WTC11 (cell line): ENCODE results near the gene VTN. TPM values are rescaled to one million over a fixed set of nuclear protein-coding genes. Genes with fewer than 3 reads are reported as not detected.

Experiments used
- ATAC-seq: fragments of 200-7000 bp; cut with Tn5 transposase; 2 replicates; pipeline ENCODE4 v1.10.0; 2021; ENCODE audit warnings: mild to moderate bottlenecking, moderate library complexity
- CTCF ChIA-PET: fragments of 300-600 bp; sonication (Branson Sonifier 250); formaldehyde crosslinking; loops from one replicate; lab custom pipeline; 2021; ENCODE audit warnings: antibody characterized with exemption; lab: Charles Lee
- POLR2A ChIA-PET: fragments of 350-600 bp; sonication (Branson Sonifier 250); formaldehyde crosslinking; loops from one replicate; lab custom pipeline; 2021; ENCODE audit warnings: antibody characterized with exemption; lab: Charles Lee
- DNase-seq: peaks from one replicate; pipeline ENCODE4 v3.0.0; 2021; ENCODE audit warnings: low spot score
- H3K27ac Mint-ChIP-seq: 2 replicates; pipeline ENCODE4 v1.8.0; 2021; ENCODE audit warnings: mixed read lengths
- H3K27me3 Mint-ChIP-seq: 2 replicates; pipeline ENCODE4 v1.8.0; 2021; ENCODE audit warnings: low read depth, mild to moderate bottlenecking, moderate library complexity, mixed read lengths
- H3K36me3 Mint-ChIP-seq: 2 replicates; pipeline ENCODE4 v1.8.0; 2021; ENCODE audit warnings: mixed read lengths
- H3K4me1 Mint-ChIP-seq: 2 replicates; pipeline ENCODE4 v1.8.0; 2022; ENCODE audit warnings: mixed read lengths
- H3K4me3 Mint-ChIP-seq: 2 replicates; pipeline ENCODE4 v1.8.0; 2021; ENCODE audit warnings: mild to moderate bottlenecking, moderate library complexity, mixed read lengths
- H3K9me3 Mint-ChIP-seq: 2 replicates; pipeline ENCODE4 v1.8.0; 2021; ENCODE audit warnings: mixed read lengths
- ATF1 ChIP-seq: sonication (generic); formaldehyde crosslinking; IDR thresholded peaks from 2 replicates; pipeline ENCODE4 v1.8.1; 2023; ENCODE audit warnings: mild to moderate bottlenecking, moderate library complexity, missing genetic modification reagents
- CBFB ChIP-seq: sonication (generic); formaldehyde crosslinking; IDR thresholded peaks from 2 replicates; pipeline ENCODE4 v1.8.1; 2022; ENCODE audit warnings: mild to moderate bottlenecking, low read depth, missing genetic modification reagents
- ETV6 ChIP-seq: sonication (generic); formaldehyde crosslinking; IDR thresholded peaks from 2 replicates; pipeline ENCODE4 v1.8.1; 2022; ENCODE audit warnings: mild to moderate bottlenecking, missing genetic modification reagents
- FOXP1 ChIP-seq: sonication (generic); formaldehyde crosslinking; IDR thresholded peaks from 2 replicates; pipeline ENCODE4 v1.8.0; 2022; ENCODE audit warnings: missing genetic modification reagents, mild to moderate bottlenecking, moderate library complexity, borderline replicate concordance
- GRHL2 ChIP-seq: fragments of 250-450 bp; sonication (Bioruptor Pico); IDR thresholded peaks from 2 replicates; pipeline ENCODE4 v1.8.0; 2022; ENCODE audit warnings: mild to moderate bottlenecking, moderate library complexity; ENCODE audit not compliant: insufficient replicate concordance, severe bottlenecking
- GTF2I ChIP-seq: fragments of 250-450 bp; sonication (Bioruptor Pico); conservative IDR thresholded peaks from 2 replicates; pipeline ENCODE4 v1.4.0; 2021; ENCODE audit warnings: mild to moderate bottlenecking
- IRF2 ChIP-seq: sonication (generic); formaldehyde crosslinking; IDR thresholded peaks from 2 replicates; pipeline ENCODE4 v1.8.0; 2022; ENCODE audit warnings: low read depth, missing genetic modification reagents, borderline replicate concordance
- JAZF1 ChIP-seq: fragments of 250-450 bp; sonication (Bioruptor Pico); IDR thresholded peaks from 2 replicates; pipeline ENCODE4 v1.9.0; 2021; ENCODE audit warnings: moderate library complexity, mild to moderate bottlenecking, inconsistent platforms
- KAT7 ChIP-seq: sonication (generic); formaldehyde crosslinking; IDR thresholded peaks from 2 replicates; pipeline ENCODE4 v1.8.1; 2023; ENCODE audit warnings: missing genetic modification reagents, mild to moderate bottlenecking, borderline replicate concordance
- MYBL2 ChIP-seq: sonication (generic); formaldehyde crosslinking; IDR thresholded peaks from 2 replicates; pipeline ENCODE4 v1.8.1; 2023; ENCODE audit warnings: mild to moderate bottlenecking, moderate library complexity, missing genetic modification reagents
- NFATC4 ChIP-seq: fragments of 250-450 bp; sonication (Bioruptor Pico); IDR thresholded peaks from 2 replicates; pipeline ENCODE4 v1.9.0; 2021; ENCODE audit warnings: mild to moderate bottlenecking
- NR3C1 ChIP-seq: sonication (generic); formaldehyde crosslinking; conservative IDR thresholded peaks from 2 replicates; pipeline ENCODE4 v1.8.1; 2023; ENCODE audit warnings: low read depth, mild to moderate bottlenecking, missing genetic modification reagents
- RELA ChIP-seq: sonication (generic); formaldehyde crosslinking; IDR thresholded peaks from 2 replicates; pipeline ENCODE4 v1.8.1; 2022; ENCODE audit warnings: missing genetic modification reagents, mild to moderate bottlenecking, borderline replicate concordance
- RORB ChIP-seq: fragments of 250-450 bp; sonication (Bioruptor Pico); IDR thresholded peaks from 2 replicates; pipeline ENCODE4 v1.9.0; 2021; ENCODE audit warnings: mild to moderate bottlenecking
- SMAD3 ChIP-seq: sonication (generic); formaldehyde crosslinking; IDR thresholded peaks from 2 replicates; pipeline ENCODE4 v1.8.0; 2022; ENCODE audit warnings: missing genetic modification reagents, mild to moderate bottlenecking, borderline replicate concordance
- TCF7 ChIP-seq: sonication (generic); formaldehyde crosslinking; IDR thresholded peaks from 2 replicates; pipeline ENCODE4 v1.8.0; 2022; ENCODE audit warnings: mild to moderate bottlenecking, low read depth, missing genetic modification reagents, moderate library complexity
- TEAD4 ChIP-seq: sonication (generic); formaldehyde crosslinking; IDR thresholded peaks from 2 replicates; pipeline ENCODE4 v1.8.0; 2022; ENCODE audit warnings: mild to moderate bottlenecking, missing genetic modification reagents
- ZNF121 ChIP-seq: sonication (generic); formaldehyde crosslinking; IDR thresholded peaks from 2 replicates; pipeline ENCODE4 v1.8.0; 2023; ENCODE audit warnings: missing genetic modification reagents
- ZNF423 ChIP-seq: fragments of 250-450 bp; sonication (Bioruptor Pico); IDR thresholded peaks from 2 replicates; pipeline ENCODE4 v2.1.2; 2022; ENCODE audit warnings: mild to moderate bottlenecking, moderate library complexity
- ZNF671 ChIP-seq: fragments of 250-450 bp; sonication (Bioruptor Pico); IDR thresholded peaks from 2 replicates; pipeline ENCODE4 v1.8.0; 2021; ENCODE audit warnings: mild to moderate bottlenecking
- total RNA-seq: library from RNA; stranded (reverse); gene quantifications from 3 replicates; pipeline ENCODE4 v1.2.3, GENCODE V29; 2021
- TF ChIP-seq, protein P1 (sequence below): fragments of 250-450 bp; sonication (Bioruptor Pico); IDR thresholded peaks from 2 replicates; pipeline ENCODE4 v1.8.0; 2021; ENCODE audit warnings: mild to moderate bottlenecking
- TF ChIP-seq, protein P2 (sequence below): sonication (generic); formaldehyde crosslinking; IDR thresholded peaks from 2 replicates; pipeline ENCODE4 v1.8.1; 2022; ENCODE audit warnings: missing genetic modification reagents, borderline replicate concordance
- TF ChIP-seq, protein P3 (sequence below): sonication (generic); formaldehyde crosslinking; conservative IDR thresholded peaks from 2 replicates; pipeline ENCODE4 v1.8.1; 2023; ENCODE audit warnings: mild to moderate bottlenecking, low read depth, missing genetic modification reagents, moderate library complexity
- TF ChIP-seq, protein P4 (sequence below): fragments of 200-600 bp; IDR thresholded peaks from 2 replicates; pipeline ENCODE4 v1.8.0; 2022; ENCODE audit warnings: antibody characterized with exemption
- TF ChIP-seq, protein P5 (sequence below): sonication (generic); formaldehyde crosslinking; IDR thresholded peaks from 2 replicates; pipeline ENCODE4 v1.8.0; 2023; ENCODE audit warnings: mild to moderate bottlenecking, missing genetic modification reagents

Gene VTN
- total RNA-seq, 1 experiment from 2014 or later = 1.6 TPM

DNA sequence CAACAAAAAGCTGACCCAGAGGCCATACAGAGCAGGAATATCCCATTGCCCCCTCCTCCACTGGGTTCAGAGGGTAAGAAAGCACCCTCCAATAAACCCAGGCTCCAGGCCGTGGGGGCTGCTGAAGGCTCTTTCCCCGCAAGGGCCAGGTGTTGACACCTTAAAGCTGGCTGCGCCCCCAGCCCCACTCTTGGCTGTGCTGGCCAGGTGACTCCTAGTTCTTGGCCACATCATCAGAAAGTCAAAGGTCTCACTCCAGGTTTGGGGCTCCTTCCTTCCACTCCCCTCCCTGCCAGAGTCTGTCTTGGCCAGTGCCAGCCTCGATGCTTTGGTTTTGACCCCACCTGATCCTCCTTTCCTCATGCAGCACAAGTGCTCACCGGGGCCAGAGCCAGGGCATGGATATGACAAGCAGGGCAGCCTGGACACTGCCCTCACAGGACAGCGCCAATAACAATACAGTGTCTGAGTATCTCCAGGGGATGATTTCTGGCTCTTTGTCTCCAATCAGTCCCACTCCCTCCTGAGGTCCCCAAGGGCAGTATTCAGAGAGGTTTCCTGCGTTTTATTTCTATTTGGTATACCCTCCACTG lies 27.7 kb upstream of the VTN start:
- H3K27me3 Mint-ChIP-seq = peaks cover 13% of the 10 kb centered on the region
- no peak for DNase-seq
- no peak overlapping the region for H3K27ac Mint-ChIP-seq
- no peak overlapping the region for H3K4me3 Mint-ChIP-seq
- peaks cover 21% of the 10 kb centered on the region for H3K4me1 Mint-ChIP-seq
- TF ChIP-seq TCF7 (CRISPR knock-in tag) (no peak), KAT7 (CRISPR knock-in tag) (no peak), FOXP1 (CRISPR knock-in tag) (no peak), TEAD4 (CRISPR knock-in tag) (no peak), CBFB (CRISPR knock-in tag) (no peak), IRF2 (CRISPR knock-in tag) (no peak), ATF1 (CRISPR knock-in tag) (no peak), MYBL2 (CRISPR knock-in tag) (no peak), JAZF1 (CRISPR knock-in tag) (no peak)
- TF ChIP-seq, protein P1, sequence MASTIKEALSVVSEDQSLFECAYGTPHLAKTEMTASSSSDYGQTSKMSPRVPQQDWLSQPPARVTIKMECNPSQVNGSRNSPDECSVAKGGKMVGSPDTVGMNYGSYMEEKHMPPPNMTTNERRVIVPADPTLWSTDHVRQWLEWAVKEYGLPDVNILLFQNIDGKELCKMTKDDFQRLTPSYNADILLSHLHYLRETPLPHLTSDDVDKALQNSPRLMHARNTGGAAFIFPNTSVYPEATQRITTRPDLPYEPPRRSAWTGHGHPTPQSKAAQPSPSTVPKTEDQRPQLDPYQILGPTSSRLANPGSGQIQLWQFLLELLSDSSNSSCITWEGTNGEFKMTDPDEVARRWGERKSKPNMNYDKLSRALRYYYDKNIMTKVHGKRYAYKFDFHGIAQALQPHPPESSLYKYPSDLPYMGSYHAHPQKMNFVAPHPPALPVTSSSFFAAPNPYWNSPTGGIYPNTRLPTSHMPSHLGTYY = no peak
- ATAC-seq = no peak
- H3K36me3 Mint-ChIP-seq = 0 out of 2 replicates have a peak, but pooled peaks cover 3% of the 10 kb centered on the region
- no peaks in the 10 kb centered on the region for H3K9me3 Mint-ChIP-seq
- CTCF ChIA-PET = interaction anchor here (1.1 to 2.3 kb wide), 3 partner anchors 16 to 28 kb away, joined by 3 to 11 read pairs (median 10); no protein-coding TSS in a partner anchor
- POLR2A ChIA-PET = no interaction called here

DNA sequence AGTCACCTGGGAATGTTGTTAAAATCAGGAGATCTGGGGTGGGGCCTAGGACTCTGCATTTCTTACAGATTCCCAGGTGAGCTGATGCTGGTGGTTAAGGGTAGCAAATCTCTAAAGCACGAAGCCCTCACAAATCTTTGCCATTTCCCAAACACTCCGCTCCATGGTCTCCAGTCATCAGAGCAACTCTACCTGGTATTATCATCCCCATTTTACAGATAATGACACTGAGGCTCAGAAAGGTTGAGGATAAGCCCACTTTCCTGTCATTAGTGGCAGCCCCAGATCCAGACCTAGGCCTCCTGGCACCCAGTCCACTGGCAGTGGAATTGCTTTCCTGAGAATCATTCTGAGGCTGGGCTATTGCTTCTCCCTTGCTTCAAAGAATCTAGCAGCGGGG lies 27.2 kb upstream of the VTN start:
- POLR2A ChIA-PET = interaction anchor here (0.6 kb wide), 1 partner anchor 446 kb away, joined by 3 read pairs; no protein-coding TSS in a partner anchor
- no peak for DNase-seq
- Mint-ChIP-seq H3K36me3 (0 out of 2 replicates have a peak, but pooled peaks cover 3% of the 10 kb centered on the region), H3K27me3 (peaks cover 10% of the 10 kb centered on the region), H3K4me1 (peaks cover 21% of the 10 kb centered on the region), H3K4me3 (no peak overlapping the region), H3K9me3 (no peaks in the 10 kb centered on the region), H3K27ac (no peak overlapping the region)
- no peak for ATAC-seq
- CTCF ChIA-PET = interaction anchor here (1.3 to 2.3 kb wide), 4 partner anchors 8 to 31 kb away, joined by 5 to 11 read pairs (median 9); no protein-coding TSS in a partner anchor
- TF ChIP-seq, protein P2, sequence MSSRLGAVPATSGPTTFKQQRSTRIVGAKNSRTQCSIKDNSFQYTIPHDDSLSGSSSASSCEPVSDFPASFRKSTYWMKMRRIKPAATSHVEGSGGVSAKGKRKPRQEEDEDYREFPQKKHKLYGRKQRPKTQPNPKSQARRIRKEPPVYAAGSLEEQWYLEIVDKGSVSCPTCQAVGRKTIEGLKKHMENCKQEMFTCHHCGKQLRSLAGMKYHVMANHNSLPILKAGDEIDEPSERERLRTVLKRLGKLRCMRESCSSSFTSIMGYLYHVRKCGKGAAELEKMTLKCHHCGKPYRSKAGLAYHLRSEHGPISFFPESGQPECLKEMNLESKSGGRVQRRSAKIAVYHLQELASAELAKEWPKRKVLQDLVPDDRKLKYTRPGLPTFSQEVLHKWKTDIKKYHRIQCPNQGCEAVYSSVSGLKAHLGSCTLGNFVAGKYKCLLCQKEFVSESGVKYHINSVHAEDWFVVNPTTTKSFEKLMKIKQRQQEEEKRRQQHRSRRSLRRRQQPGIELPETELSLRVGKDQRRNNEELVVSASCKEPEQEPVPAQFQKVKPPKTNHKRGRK (CRISPR knock-in tag) = no peak
- TF ChIP-seq, protein P3, sequence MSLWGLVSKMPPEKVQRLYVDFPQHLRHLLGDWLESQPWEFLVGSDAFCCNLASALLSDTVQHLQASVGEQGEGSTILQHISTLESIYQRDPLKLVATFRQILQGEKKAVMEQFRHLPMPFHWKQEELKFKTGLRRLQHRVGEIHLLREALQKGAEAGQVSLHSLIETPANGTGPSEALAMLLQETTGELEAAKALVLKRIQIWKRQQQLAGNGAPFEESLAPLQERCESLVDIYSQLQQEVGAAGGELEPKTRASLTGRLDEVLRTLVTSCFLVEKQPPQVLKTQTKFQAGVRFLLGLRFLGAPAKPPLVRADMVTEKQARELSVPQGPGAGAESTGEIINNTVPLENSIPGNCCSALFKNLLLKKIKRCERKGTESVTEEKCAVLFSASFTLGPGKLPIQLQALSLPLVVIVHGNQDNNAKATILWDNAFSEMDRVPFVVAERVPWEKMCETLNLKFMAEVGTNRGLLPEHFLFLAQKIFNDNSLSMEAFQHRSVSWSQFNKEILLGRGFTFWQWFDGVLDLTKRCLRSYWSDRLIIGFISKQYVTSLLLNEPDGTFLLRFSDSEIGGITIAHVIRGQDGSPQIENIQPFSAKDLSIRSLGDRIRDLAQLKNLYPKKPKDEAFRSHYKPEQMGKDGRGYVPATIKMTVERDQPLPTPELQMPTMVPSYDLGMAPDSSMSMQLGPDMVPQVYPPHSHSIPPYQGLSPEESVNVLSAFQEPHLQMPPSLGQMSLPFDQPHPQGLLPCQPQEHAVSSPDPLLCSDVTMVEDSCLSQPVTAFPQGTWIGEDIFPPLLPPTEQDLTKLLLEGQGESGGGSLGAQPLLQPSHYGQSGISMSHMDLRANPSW = no peak
- TF ChIP-seq SMAD3 (no peak), RELA (no peak), GTF2I (CRISPR knock-in tag) (no peak), GRHL2 (no peak), RORB (no peak), ZNF671 (no peak), ETV6 (CRISPR knock-in tag) (no peak), NFATC4 (CRISPR knock-in tag) (no peak), ZNF121 (CRISPR knock-in tag) (no peak), NR3C1 (CRISPR knock-in tag) (no peak), ZNF423 (CRISPR knock-in tag) (no peak)
- TF ChIP-seq, protein P4, sequence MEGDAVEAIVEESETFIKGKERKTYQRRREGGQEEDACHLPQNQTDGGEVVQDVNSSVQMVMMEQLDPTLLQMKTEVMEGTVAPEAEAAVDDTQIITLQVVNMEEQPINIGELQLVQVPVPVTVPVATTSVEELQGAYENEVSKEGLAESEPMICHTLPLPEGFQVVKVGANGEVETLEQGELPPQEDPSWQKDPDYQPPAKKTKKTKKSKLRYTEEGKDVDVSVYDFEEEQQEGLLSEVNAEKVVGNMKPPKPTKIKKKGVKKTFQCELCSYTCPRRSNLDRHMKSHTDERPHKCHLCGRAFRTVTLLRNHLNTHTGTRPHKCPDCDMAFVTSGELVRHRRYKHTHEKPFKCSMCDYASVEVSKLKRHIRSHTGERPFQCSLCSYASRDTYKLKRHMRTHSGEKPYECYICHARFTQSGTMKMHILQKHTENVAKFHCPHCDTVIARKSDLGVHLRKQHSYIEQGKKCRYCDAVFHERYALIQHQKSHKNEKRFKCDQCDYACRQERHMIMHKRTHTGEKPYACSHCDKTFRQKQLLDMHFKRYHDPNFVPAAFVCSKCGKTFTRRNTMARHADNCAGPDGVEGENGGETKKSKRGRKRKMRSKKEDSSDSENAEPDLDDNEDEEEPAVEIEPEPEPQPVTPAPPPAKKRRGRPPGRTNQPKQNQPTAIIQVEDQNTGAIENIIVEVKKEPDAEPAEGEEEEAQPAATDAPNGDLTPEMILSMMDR = no peak
- TF ChIP-seq, protein P5, sequence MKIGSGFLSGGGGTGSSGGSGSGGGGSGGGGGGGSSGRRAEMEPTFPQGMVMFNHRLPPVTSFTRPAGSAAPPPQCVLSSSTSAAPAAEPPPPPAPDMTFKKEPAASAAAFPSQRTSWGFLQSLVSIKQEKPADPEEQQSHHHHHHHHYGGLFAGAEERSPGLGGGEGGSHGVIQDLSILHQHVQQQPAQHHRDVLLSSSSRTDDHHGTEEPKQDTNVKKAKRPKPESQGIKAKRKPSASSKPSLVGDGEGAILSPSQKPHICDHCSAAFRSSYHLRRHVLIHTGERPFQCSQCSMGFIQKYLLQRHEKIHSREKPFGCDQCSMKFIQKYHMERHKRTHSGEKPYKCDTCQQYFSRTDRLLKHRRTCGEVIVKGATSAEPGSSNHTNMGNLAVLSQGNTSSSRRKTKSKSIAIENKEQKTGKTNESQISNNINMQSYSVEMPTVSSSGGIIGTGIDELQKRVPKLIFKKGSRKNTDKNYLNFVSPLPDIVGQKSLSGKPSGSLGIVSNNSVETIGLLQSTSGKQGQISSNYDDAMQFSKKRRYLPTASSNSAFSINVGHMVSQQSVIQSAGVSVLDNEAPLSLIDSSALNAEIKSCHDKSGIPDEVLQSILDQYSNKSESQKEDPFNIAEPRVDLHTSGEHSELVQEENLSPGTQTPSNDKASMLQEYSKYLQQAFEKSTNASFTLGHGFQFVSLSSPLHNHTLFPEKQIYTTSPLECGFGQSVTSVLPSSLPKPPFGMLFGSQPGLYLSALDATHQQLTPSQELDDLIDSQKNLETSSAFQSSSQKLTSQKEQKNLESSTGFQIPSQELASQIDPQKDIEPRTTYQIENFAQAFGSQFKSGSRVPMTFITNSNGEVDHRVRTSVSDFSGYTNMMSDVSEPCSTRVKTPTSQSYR = no peak
